ENCODE results near the gene PTGS1.
"Not testable (repeated sequence)": the region's sequence is repeated elsewhere in the genome, so short reads cannot be mapped to it uniquely, and the experiment has no call there.

The PTGS1 gene

DNA sequence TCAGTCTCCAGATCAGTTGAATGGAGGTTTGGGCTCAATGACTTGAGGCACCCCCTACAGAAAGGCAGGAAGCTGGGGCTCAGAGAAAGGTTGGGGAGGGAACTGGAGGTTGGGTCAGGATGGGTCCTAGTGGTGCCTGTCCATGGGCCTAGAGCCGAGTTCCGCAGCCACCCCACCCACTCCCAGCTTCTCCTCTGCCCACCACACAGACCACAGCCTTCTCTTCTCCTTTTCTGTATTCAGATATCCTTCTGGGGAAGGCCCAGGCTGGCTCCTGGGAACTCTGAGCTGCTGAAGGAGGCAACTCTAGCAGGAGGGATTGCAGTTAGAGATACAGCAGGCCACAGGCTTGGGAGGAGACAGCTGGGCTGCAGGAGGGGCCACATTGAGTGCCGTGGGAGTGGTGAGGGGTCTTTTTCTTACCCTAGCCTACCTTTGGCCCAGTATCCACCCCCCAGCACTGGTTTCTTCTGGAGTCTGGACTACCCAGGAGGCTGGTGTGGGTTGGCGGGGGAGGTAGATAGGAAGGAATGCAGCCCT, 15.4 kb upstream of the PTGS1 start:
- H3K36me3 ChIP-seq (ENCODE audit: low read length) = no peaks in the 10 kb centered on the region
- no peak overlapping the region for H3K9ac ChIP-seq (ENCODE audit: low read length)
- H3K4me3 ChIP-seq (ENCODE audit: insufficient read depth, low read length, poor library complexity, severe bottlenecking) = no peak overlapping the region
- no peak for TF ChIP-seq EZH2phosphoT487 (conservative IDR thresholded peaks at IDR 0.05; ENCODE audit: low read length)
- TF ChIP-seq, protein P1, sequence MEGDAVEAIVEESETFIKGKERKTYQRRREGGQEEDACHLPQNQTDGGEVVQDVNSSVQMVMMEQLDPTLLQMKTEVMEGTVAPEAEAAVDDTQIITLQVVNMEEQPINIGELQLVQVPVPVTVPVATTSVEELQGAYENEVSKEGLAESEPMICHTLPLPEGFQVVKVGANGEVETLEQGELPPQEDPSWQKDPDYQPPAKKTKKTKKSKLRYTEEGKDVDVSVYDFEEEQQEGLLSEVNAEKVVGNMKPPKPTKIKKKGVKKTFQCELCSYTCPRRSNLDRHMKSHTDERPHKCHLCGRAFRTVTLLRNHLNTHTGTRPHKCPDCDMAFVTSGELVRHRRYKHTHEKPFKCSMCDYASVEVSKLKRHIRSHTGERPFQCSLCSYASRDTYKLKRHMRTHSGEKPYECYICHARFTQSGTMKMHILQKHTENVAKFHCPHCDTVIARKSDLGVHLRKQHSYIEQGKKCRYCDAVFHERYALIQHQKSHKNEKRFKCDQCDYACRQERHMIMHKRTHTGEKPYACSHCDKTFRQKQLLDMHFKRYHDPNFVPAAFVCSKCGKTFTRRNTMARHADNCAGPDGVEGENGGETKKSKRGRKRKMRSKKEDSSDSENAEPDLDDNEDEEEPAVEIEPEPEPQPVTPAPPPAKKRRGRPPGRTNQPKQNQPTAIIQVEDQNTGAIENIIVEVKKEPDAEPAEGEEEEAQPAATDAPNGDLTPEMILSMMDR (IDR thresholded peaks at IDR 0.05; ENCODE audit: insufficient read depth, low read length, poor library complexity, severe bottlenecking) = no peak
- H3F3A ChIP-seq (ENCODE audit: insufficient read depth) = no peaks in the 10 kb centered on the region
- H3K27me3 ChIP-seq (ENCODE audit: low read length) = no peaks in the 10 kb centered on the region
- H3K27ac ChIP-seq (ENCODE audit: low read depth, low read length) = no peak overlapping the region
- H3K4me2 ChIP-seq (ENCODE audit: low read depth, low read length, poor library complexity, severe bottlenecking) = no peak overlapping the region
- H3K79me2 ChIP-seq (ENCODE audit: insufficient read depth, low read length) = no peaks in the 10 kb centered on the region
- no peaks in the 10 kb centered on the region for H4K20me1 ChIP-seq (ENCODE audit: low read depth, low read length)
- H2AFZ ChIP-seq (ENCODE audit: low read depth, low read length, severe bottlenecking) = no peak overlapping the region
- no peaks in the 10 kb centered on the region for H3K9me2 ChIP-seq (replicated peaks; ENCODE audit: insufficient read depth, low read length)
- H3K9me3 ChIP-seq (ENCODE audit: insufficient read depth, low read length) = no peaks in the 10 kb centered on the region

- H3K27me3 ChIP-seq (ENCODE audit: low read length) = no peaks in the 10 kb centered on the region
Observed at GRCh38 chr9:122356627-122357026, 14.2 kb upstream of the PTGS1 start.

DNA sequence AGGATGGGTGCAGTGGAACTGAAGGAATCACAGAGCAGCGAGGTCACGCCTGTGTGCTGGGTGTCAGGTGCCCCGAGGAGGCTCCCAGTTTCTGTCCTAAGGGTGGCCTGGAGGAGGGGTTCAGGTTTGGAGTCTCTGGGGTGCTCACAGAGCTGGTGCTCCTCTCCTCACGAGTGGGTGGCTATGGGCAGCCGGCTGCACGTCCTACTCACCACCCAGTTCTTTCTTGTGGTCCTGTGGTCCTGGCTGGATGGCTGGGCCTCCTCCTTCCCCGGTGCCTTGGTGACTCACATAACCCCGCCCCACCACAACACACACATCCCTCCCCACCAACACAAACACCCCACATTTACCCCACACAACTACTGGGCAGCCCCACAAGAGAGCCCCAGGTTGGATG, 9.9 kb upstream of the PTGS1 start:
- no peaks in the 10 kb centered on the region for H3K27me3 ChIP-seq (ENCODE audit: low read length)
- no peaks in the 10 kb centered on the region for H3K36me3 ChIP-seq (ENCODE audit: low read length)
- TF ChIP-seq, protein P1 (IDR thresholded peaks at IDR 0.05; ENCODE audit: insufficient read depth, low read length, poor library complexity, severe bottlenecking) = no peak
- TF ChIP-seq EZH2phosphoT487 (conservative IDR thresholded peaks at IDR 0.05; ENCODE audit: low read length) = no peak
- no peaks in the 10 kb centered on the region for H3K9me2 ChIP-seq (replicated peaks; ENCODE audit: insufficient read depth, low read length)
- no peaks in the 10 kb centered on the region for H3K79me2 ChIP-seq (ENCODE audit: insufficient read depth, low read length)
- no peak overlapping the region for H3K9ac ChIP-seq (ENCODE audit: low read length)
- H3K9me3 ChIP-seq (ENCODE audit: insufficient read depth, low read length) = no peaks in the 10 kb centered on the region
- no peak overlapping the region for H3K4me2 ChIP-seq (ENCODE audit: low read depth, low read length, poor library complexity, severe bottlenecking)
- H3F3A ChIP-seq (ENCODE audit: insufficient read depth) = no peaks in the 10 kb centered on the region
- H2AFZ ChIP-seq (ENCODE audit: low read depth, low read length, severe bottlenecking) = no peak overlapping the region
- no peak overlapping the region for H3K27ac ChIP-seq (ENCODE audit: low read depth, low read length)
- no peak overlapping the region for H3K4me3 ChIP-seq (ENCODE audit: insufficient read depth, low read length, poor library complexity, severe bottlenecking)
- no peaks in the 10 kb centered on the region for H4K20me1 ChIP-seq (ENCODE audit: low read depth, low read length)

More at GRCh38 chr9:122356627-122357026, 14.2 kb upstream of the PTGS1 start:
- no peak overlapping the region for H3K4me2 ChIP-seq (ENCODE audit: low read depth, low read length, poor library complexity, severe bottlenecking)
- no peak for TF ChIP-seq EZH2phosphoT487 (conservative IDR thresholded peaks at IDR 0.05; ENCODE audit: low read length)
- TF ChIP-seq, protein P1 (IDR thresholded peaks at IDR 0.05; ENCODE audit: insufficient read depth, low read length, poor library complexity, severe bottlenecking) = peak; percentile 25
- no peaks in the 10 kb centered on the region for H3K36me3 ChIP-seq (ENCODE audit: low read length)
- H3K9me3 ChIP-seq (ENCODE audit: insufficient read depth, low read length) = no peaks in the 10 kb centered on the region
- no peaks in the 10 kb centered on the region for H3K9me2 ChIP-seq (replicated peaks; ENCODE audit: insufficient read depth, low read length)
- no peak overlapping the region for H3K9ac ChIP-seq (ENCODE audit: low read length)
- H2AFZ ChIP-seq (ENCODE audit: low read depth, low read length, severe bottlenecking) = no peak overlapping the region
- no peak overlapping the region for H3K4me3 ChIP-seq (ENCODE audit: insufficient read depth, low read length, poor library complexity, severe bottlenecking)
- H4K20me1 ChIP-seq (ENCODE audit: low read depth, low read length) = no peaks in the 10 kb centered on the region
- no peaks in the 10 kb centered on the region for H3K79me2 ChIP-seq (ENCODE audit: insufficient read depth, low read length)
- H3K27ac ChIP-seq (ENCODE audit: low read depth, low read length) = no peak overlapping the region
- no peaks in the 10 kb centered on the region for H3F3A ChIP-seq (ENCODE audit: insufficient read depth)

- H3K27ac ChIP-seq (ENCODE audit: low read depth, low read length); H3K4me2 ChIP-seq (ENCODE audit: low read depth, low read length, poor library complexity, severe bottlenecking); H3K36me3 ChIP-seq (ENCODE audit: low read length); H3K4me3 ChIP-seq (ENCODE audit: insufficient read depth, low read length, poor library complexity, severe bottlenecking); H3K79me2 ChIP-seq (ENCODE audit: insufficient read depth, low read length); H3K9ac ChIP-seq (ENCODE audit: low read length); H2AFZ ChIP-seq (ENCODE audit: low read depth, low read length, severe bottlenecking); H3K9me3 ChIP-seq (ENCODE audit: insufficient read depth, low read length); H3F3A ChIP-seq (ENCODE audit: insufficient read depth); H3K27me3 ChIP-seq (ENCODE audit: low read length); H3K9me2 ChIP-seq (replicated peaks; ENCODE audit: insufficient read depth, low read length); H4K20me1 ChIP-seq (ENCODE audit: low read depth, low read length): not testable (repeated sequence)
Observed at GRCh38 chr9:122363131-122363530, 7.7 kb upstream of the PTGS1 start.

Measured in SU-DHL-6 (cell line).